Metanephros (tissue), 1 donor: ENCODE data around the gene C9orf43. TPM values are rescaled to one million over a fixed set of nuclear protein-coding genes. Genes with fewer than 3 reads are reported as not detected.

Experiments used
- total RNA-seq: library from RNA; depleted of rRNA; stranded (reverse); fragments of >200 nt; gene quantifications from one replicate; pipeline ENCODE4 v1.2.3, GENCODE V29; 2014

C9orf43 gene
- 0.88 TPM for total RNA-seq

GRCh38 chr9:113410207-113410864 lies at the start of gene C9orf43, which contains the start of gene POLE3:
TSS of gene C9orf43 (plus strand) at chr9:113410747. CDS start at chr9:113413494, 2,747 bp downstream.
TSS of gene POLE3 (minus strand) at chr9:113410675. CDS start at chr9:113410293, 382 bp downstream.

GRCh38 chr9:113376634-113377567 lies 33.6 kb upstream of the C9orf43 start, which contains the start of gene HDHD3:
TSS of gene HDHD3 (minus strand) at chr9:113376986. CDS start at chr9:113374354, 2,632 bp downstream.

GRCh38 chr9:113401027-113401792 lies 9.3 kb upstream of the C9orf43 start, which contains the start of gene ALAD:
TSS of gene ALAD (minus strand) at chr9:113401284. CDS start at chr9:113393559, 7,725 bp downstream.

GRCh38 chr9:113463418-113464285 lies 53.1 kb downstream of the C9orf43 start, which contains the start of gene RGS3:
TSS of gene RGS3 (plus strand) at chr9:113463727. CDS start at chr9:113463803, 76 bp downstream.

Other genes with a start within 250 kb of the C9orf43 start
- gene FKBP15, start 189.5 kb upstream of the C9orf43 start, total RNA-seq = 23.1 TPM
- 14.2 TPM for gene SLC31A1, start 189.2 kb upstream of the C9orf43 start, total RNA-seq
- 14.9 TPM for gene CDC26, start 135.2 kb upstream of the C9orf43 start, total RNA-seq
- 22.2 TPM for gene PRPF4, start 135.1 kb upstream of the C9orf43 start, total RNA-seq
- gene RNF183, start 107.4 kb upstream of the C9orf43 start, total RNA-seq = 3.1 TPM
- gene WDR31, start 70.5 kb upstream of the C9orf43 start, total RNA-seq = 4.4 TPM
- gene BSPRY, start 61.2 kb upstream of the C9orf43 start, total RNA-seq = 8.8 TPM
- gene HDHD3, start 33.8 kb upstream of the C9orf43 start, total RNA-seq = 30.2 TPM
- gene ALAD, start 9.5 kb upstream of the C9orf43 start, total RNA-seq = 36.5 TPM
- 29.3 TPM for gene POLE3, start 72 bp upstream of the C9orf43 start, total RNA-seq
- gene RGS3, start 53.0 kb downstream of the C9orf43 start, total RNA-seq = 65.4 TPM